Kidney capillary endothelial cell (primary cell): ENCODE measurements around the gene BBS9.
A peak's percentile ranks its signal among the peaks of the same experiment; 100 is the strongest.
"Not testable (repeated sequence)": the region's sequence is repeated elsewhere in the genome, so short reads cannot be mapped to it uniquely, and the experiment has no call there.

Source experiments
- DNase-seq: peaks from one replicate; pipeline ENCODE4 v3.0.0-alpha.2; 2018; ENCODE audit warnings: low spot score

BBS9 gene

DNA sequence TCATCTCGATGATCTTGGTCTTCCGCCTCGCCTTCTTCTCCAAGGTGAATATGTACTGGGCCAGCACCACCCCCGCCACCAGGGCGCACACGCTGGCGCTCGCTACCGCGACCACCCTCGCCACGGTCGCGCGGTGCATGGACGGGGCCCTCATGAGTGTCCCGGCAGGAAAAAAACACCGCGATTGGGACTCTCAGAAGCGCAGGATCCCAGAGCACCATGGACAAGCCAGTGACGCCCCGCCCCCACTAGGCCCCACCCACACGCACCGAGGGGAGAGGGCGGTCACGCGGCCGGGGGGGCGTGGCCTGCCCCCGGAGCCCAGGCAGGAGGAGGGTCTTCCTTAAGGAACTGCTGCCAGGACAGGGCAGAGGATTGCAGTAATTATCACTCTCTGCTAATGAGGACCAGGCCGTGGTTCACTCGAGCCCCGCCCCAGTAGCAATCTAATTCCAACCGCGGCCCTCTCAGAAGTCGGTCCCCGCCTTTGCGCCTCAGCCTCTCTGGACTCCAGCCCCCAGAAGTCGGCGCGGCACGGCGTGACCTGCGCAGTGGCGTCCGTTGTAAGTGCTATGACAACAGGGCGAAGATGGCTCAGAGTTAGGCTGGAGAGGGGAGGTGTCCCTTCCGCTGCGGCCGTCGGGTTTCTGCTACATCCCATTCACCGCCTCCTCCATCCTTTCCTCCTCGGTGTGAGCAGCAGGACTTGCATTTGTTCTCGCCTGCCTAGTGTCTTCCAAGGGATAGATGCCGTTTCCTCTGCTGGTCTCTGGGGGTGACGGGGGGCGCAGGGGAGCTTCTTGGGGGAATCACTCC lies at the start of gene BBS9:
TSS of gene BBS9 (plus strand) at position 575 of the 816 bp plus-strand sequence. CDS start 16,689 bp downstream, outside the sequence.
- DNase-seq = peak; percentile 92

DNA sequence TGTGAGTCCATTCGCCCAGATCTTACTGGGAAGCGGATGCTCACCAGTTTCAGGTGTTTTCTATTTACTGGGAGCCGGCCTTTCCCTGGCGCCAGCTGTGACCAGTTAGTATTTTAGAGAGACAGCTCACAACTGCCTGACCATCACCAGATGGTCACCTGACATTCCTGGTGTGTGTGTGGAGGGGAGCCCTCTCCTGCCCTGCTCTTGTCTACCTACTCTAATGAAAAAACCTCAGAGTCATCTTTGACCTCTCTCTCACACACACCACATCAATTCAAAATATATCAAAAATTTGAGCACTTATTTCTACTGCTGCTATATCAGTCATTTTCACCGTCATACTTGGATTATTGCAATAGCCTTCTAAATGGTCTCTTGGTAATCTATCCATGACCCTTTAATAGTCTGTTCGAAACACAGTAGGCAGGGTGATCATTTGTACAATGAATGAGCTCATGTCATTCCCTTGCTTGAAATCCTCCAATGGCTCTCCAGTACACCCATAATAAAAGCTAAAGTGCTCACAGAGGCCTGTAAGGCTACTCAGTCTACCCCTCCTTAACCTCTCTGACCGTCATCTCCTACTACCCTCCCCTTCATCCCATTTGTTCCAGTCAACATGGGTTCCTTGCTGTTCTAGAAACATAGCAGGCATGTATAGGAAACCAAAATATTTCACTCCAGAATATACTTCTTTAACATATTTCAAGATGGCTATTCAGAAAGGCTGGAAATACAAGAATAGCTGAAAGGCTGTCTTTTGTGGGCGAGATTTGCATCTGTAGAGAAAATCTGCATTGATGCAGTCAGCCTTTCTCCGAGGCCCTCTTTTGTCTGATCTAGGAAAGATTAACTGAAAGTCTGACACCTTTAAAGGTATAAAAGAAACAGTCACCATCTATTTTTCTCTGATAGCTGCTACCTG lies 49.3 kb upstream of the BBS9 start:
- DNase-seq = no peak

DNA sequence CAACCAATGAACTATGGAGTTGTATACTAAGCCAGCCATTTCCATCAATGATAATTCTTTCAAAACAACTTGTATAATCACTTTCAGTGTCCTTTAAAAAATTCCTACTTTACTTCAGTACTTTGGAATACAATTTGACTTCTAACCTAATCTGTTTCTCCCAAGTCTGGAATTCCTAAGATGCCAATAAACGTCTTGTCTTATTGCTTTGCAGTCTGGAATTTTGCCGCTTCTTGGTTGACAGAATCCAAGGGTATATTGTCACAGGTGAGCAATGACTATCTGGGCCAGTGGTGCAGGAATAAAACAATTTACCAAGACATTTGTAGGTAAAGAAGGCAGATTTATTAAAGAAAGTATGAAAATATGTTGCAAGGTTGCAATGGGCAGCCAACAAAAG lies 42.0 kb upstream of the BBS9 start:
- no peak for DNase-seq

DNA sequence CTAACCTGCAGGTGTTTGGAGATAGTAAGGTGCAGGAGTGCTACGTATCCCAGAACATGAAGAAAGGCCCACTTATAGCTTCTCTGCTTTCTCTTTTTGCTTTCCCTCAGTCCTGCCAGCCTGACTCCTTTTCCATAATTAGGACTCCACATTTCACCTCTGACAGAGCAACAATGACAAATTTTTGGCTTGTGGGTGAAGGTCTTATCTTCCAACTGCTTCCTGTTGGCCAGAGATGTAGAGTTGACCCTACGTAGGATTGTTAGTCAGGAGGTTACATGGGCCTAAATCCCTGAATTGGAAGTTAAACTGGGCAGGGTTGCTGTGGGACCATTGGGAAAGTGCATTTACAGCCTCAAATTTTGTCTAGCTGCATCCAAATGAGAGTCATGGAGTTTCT lies 41.5 kb upstream of the BBS9 start:
- no peak for DNase-seq

DNA sequence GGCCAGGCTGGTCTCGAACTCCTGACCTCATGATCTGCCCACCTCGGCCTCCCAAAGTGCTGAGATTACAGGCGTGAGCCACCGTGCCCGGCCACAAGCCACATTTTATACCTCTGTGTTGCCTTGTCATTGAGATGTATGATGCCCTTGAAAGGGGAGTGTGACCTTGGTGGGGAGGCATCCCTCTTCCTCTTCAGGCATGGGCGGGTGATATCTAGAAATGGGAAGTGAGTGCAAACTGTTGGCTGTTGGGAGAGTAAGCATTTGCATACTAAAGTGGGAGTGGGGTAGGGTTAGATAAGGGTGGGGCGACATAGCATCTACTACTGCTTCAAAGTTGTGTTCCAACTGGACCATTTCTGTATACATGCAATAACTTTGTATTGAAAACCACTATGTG lies 40.2 kb upstream of the BBS9 start:
- DNase-seq = no peak

DNA sequence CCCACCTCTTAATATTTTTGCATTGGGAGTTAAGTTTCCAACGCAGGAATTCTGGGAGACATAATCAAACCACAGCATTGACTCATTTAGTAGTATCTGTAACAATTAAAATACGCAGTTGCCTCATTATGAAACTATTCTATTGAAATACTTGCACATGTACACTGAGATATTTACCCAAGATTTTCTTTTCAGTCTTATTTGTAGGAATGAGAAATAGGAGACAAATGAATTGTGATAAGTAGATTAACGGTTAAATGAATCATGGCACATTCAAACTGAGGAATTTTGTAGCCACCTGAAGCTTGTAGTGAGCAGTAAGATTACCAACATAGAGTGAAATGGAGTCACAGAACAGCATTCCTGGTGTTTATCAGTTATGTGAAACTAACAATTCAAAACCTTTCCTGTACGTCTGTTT lies 38.2 kb upstream of the BBS9 start:
- DNase-seq = no peak

DNA sequence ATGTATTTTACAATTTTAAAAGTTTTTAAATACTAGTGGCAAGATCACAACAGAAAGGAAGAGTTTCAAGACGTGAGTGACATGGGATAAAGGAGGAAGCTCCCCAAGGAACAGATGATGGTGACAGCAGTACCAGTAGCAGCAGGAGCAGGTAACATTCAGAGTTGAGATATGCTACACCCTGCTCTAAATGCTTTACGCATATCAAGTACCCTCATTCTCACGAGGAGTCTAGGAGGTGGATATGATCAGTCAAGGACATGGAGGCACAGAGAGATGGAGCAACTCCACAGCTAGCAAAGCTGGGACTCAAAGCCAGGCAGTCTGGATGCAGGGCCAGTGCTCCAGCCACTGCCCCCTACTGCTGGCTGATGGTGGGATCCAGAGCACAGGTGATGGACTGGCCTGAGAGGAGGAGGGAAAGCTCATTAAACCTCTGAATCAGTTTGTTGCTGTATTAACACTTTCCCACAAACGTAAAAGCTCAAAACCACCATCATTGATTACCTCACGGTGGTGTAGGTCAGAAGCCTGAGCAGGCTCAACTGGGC lies 37.6 kb upstream of the BBS9 start:
- DNase-seq = no peak

DNA sequence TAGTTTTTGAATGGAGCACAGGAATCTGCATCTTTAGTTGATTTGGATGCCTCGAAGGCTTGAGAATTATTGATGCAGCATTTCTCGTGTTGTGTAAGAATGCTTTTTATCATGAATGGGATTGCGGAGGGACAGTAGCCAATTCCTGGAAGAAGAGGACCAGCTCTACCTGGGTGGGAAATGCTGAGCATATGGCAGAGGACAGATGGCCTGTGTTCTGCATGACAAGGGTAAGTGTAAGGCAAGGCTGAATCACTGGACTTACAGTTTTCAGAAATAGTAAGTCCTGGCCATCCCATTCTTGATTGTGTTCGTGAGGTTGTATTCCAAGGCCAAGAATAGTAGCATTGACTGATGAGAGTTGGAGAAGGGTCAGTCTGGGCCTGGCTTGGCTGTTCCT lies 36.1 kb upstream of the BBS9 start:
- no peak for DNase-seq

DNA sequence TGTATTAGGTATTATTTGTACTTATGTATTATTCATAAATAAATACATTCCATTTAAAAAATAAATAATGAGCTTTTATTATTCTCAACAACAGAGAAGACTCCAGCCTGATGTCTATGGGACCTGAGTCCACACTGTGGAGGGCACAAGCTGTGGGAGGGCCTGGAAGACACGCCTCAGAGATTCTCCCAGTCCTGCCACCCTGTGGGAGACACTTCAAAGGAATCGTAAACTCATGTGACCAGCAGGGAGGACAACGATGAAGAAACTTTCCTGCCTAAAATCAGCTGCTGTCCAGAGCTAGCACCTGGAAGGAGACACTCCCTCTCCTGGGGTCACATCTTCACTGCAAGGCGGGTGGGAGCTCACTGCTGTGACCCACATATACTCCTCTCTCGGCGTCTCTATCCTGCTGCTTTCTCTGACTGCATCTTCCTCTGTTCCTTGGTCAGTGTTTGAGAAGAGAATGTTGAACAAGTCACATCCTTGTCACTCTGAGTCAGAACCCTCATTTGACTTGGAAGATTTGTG lies 34.6 kb upstream of the BBS9 start:
- not testable (repeated sequence) for DNase-seq

DNA sequence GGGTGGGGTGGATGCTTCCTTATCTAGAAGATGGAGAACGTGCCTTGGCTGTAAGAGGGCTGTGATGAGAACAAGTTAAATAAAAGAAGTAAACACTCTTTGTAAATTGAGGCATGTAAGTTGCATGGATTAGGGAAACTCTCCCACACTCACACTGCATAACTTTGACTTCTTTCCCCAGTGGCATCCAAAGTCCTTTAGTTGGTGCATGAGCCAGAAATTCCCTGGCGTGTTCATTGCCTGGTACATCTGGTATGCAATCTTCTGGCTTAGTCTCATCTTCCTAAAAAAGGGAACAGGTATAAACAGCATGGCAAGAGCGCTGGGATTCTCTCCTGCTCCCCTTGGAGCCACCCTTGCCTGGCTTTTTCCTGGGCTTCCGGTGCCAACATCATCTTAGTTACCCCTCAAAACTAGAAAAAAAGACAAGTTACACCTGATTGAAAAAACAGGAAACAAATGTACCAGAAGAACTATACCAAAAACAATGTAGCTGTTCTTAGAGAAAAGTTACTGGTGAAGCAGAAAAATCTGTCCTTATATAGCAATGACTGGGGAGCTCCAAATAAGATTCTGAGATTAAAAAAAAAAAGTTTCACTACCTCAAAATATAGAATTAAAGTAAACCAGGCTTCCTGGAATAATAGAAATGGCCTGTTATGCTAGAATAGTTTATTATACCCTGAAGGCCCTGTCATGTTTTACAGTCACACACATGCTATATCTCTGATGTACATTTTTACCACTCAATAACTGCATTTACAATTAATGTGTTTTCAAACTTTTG lies 30.0 kb upstream of the BBS9 start:
- DNase-seq = no peak

DNA sequence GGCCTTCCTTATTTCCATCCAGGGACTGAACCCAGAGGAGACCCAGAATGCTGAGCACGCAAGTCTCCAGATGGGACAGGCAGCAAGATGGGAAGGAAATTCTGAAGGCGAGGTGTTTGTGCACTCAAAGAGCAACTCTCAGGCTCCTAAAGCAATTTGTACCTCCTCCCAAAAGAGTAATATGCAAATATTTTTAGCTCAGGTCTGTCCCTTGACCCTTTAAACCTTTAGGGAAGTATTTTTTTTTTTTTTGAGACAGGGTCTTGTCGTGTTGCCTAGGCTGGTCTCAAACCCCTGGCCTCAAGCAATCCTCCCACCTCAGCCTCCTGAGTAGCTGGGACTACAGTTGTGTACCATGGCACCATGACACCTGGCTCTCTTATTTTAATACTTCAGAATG lies 28.6 kb upstream of the BBS9 start:
- no peak for DNase-seq

DNA sequence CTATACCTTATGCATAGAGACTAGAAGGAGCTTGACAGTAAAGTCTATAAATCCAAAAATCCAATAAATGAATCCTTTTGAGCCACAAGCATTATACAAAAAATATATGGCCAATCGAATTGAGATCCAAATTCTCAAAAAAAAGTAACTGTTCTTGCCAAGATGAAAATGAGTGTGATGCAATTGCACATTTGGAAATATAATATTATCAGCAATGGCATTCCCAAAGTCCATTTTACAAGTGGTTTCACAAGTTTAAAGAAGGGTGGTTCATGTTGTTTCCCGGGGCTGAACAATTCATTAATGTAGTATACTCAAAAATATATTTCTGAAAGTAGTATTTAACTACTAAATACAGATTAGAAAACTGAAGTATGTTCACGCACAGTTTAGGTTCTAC lies 27.5 kb upstream of the BBS9 start:
- DNase-seq = no peak

DNA sequence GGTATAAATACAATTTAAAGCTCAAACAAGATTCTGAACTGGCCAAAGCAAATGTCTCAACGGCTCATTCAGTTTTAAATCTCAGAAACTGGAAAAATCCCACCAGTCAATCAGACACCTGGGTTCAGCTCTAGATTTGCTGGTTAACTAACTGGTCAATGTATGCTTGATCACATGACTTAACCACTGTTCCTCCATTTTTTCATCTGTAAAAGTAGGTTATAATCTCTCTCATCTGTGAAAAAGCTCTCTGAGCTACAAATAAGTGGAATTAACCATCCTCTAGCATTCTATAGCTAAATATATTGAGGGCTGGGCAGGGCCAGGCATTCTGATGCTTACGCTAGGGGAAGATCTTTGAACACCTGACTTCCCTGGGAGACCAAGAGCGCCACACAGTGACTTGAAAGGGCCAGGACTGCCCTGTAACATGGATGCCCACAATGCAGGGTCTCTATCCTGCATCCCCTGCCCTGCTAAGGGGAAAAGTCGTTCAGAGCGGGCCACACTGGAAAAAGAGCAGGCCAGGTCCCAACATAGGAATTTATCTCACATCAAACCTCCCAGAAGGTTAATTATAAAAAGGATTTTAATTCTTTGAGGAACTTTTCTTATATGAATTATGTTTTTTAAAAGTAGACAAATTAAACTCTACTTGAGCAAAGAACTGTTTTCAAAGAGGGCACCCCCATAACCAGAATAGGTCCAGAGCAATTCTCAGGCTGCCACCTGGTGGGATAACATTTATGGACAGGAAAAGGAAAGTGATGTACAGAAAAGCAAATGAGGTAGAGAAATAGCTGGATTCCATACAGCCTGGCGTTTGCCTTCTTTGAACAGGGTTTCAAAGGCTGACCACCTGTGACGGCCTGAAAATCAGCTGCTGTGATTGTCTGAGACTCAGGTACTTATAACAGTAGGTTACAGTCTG lies 22.0 kb upstream of the BBS9 start:
- peak; percentile 51 for DNase-seq

DNA sequence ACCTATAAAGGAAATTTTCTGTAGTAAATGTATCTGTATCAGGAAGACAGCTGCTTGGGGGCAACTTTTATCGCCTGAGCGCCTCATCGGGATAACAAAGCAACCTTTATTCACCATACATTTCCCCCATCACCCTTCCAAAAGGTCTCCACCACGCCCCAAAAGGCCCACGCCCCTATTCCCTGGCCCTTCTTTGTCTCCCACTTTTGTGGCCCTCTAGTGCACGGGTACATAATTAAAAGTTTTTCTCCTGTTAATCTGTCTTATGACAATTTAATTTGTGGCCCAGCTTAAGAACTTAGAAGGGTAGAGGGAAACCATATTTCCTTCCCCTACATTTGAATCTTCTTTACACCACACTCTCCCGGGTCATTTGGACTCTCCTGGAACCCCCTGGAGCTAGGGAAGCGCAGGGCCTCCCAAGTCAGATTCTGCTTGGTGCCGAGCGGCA lies 20.8 kb upstream of the BBS9 start:
- DNase-seq = no peak

DNA sequence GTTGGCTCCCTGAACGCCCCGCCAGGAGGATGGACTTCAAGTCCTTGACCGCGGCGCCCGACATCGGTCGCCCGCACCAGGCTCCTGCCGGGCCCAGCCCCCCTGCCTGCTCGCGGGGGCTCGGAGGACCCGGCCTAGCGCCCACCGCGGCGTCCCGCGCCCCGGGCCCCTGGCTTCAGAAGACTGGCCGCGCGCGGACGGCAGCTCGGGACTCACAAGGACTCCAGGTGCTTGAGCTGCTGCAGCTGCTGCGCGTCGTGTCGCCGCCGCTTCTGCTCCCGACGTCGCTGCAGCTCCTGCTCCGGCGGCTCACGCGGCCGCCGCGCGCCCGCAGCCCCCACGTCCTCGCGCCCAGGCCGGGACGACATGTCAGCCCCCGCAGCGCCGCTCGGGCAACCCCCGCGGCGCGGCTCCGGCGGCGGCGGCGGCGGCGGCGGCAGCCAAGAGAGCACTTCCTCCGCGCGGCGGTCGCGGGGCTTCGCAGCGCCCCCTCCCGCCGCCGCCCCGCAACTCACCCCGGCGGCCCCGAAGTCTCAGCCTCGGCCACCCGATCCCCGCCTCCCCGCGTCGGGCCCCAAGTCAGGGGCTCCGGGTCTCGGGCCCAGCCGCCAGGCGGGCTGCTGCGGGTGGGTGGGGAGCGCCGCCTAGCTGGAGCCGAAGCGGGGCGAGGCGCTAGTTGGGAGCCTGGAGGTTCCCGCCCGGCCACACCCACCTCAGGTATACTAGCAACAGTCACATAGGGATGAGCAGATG lies 20.2 kb upstream of the BBS9 start, which contains the start of gene RP9:
TSS of gene RP9 (minus strand) at position 400 of the 753 bp plus-strand sequence. CDS start at position 368, 32 bp downstream.
- DNase-seq = peak; percentile 75

DNA sequence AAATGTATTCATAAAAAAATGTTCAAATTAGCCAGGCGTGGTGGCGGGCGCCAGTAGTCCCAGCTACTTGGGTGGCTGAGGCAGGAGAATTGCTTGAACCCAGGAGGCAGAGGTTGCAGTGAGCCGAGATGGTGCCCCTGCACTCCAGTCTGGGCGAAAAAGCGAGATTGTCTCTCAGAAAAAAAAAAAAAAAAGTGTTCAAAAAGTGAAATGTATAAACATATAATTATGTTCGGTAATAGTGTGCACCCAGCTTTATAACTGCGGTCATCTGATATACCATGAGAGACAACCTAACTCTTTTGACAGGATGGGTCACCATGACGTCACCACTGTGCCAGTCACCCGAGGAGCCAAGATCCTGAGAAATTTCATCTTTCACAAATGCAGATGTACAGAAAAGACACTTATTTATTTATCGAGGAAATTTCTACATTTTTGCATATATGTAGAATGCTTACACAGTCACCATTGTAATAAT lies 19.6 kb upstream of the BBS9 start:
- no peak for DNase-seq

DNA sequence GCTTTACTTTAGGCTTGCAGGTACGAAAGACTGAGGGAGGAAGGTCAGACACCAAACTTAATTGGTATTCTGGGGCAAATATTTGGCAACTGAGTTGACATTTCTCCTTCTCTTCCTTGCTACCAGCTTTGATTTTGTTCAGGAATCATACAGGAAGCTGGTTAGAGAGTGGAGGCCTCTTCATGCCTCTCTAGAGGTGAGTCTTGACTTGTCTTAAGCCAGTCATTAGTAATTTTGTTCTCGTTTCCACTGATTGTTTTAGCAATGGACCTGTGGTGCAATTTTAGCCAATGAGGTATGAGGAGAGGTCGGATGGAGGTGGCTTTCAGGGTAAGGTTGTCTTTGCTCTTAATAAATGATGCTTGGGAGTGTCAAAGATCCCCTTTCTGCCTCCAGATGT lies 17.8 kb upstream of the BBS9 start:
- DNase-seq = no peak

DNA sequence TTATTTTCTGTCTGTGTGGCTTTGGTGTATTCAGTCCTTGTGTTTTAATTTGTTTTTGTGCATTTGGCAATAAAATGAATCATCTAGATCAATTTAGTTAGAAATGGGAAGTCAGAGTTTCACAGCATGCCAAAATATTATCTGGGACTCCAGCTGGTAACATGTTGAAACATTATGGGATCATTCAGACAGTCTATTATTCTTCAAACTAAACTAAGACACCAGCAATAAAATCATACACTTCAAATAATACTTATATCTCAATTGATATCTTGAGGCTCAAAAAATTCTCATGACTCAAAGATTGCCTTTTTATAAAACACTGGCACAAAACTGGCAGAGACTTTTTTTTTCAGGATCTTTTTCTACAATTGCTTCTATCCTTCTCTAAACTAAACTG lies 14.4 kb upstream of the BBS9 start:
- DNase-seq = no peak

DNA sequence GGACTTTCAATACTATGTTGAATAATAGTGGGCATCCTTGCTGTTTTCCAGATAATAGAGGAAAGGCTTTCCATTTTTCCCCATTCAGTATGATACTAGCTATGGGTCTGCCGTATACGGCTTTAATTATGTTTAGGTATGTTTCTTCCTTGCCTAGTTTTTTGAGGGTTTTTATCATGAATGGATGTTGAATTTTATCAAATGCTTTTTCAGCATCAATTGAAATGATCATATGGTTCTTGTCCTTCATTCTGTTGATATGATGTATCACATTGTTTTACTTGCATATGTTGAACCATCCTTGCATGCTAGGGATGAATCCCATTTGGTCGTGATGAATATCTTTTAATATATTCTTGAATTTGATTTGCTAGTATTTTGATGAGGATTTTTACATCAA lies 11.0 kb upstream of the BBS9 start:
- DNase-seq = no peak
